ENCODE data around the gene PIK3R6. TPM values are rescaled to one million over a fixed set of nuclear protein-coding genes. Genes with fewer than 3 reads are reported as not detected.
A peak's percentile ranks its signal among the peaks of the same experiment; 100 is the strongest.

PIK3R6 gene
- total RNA-seq, 3 donors from 2014 or later (not counting 1 experiment from before 2014, with no cell fraction given): 0.84 to 6.3 (median 1.4) TPM

GRCh38 chr17:8755590-8756255 is 111.8 kb downstream of the PIK3R6 start:
- H3K27ac ChIP-seq (ENCODE audit: low read length): no peak overlapping the region
- H3K9me3 ChIP-seq (ENCODE audit: control insufficient read depth, insufficient read depth, low read length): no peaks in the 10 kb centered on the region
- no peak for ATAC-seq
- H3K36me3 ChIP-seq (ENCODE audit: control insufficient read depth, insufficient read depth, low read length): no peaks in the 10 kb centered on the region
- no peaks in the 10 kb centered on the region for H3K4me1 ChIP-seq (ENCODE audit: control insufficient read depth, insufficient read depth, low read length)
- WGBS (ENCODE audit: insufficient coverage): 90% methylated on average over 12 of the region's 12 CpGs
- Mint-ChIP-seq H3K36me3 (no peaks in the 10 kb centered on the region), H3K9me3 (no peaks in the 10 kb centered on the region), H3K27ac (no peak overlapping the region), H3K4me3 (no peak overlapping the region), H3K27me3 (ENCODE audit: low read depth in 2 of 2) (peaks cover 10 to 21% of the 10 kb centered on the region in 2 donors), H3K4me1 (no peaks in the 10 kb centered on the region)
- no peak for DNase-seq
- no peak overlapping the region for H3K4me3 ChIP-seq (ENCODE audit: low read length)
- H3K27me3 ChIP-seq (ENCODE audit: control insufficient read depth, insufficient read depth, low read length): no peaks in the 10 kb centered on the region
- intact Hi-C loops (cut with micrococcal nuclease): no loop called here
- TF ChIP-seq, protein P1, sequence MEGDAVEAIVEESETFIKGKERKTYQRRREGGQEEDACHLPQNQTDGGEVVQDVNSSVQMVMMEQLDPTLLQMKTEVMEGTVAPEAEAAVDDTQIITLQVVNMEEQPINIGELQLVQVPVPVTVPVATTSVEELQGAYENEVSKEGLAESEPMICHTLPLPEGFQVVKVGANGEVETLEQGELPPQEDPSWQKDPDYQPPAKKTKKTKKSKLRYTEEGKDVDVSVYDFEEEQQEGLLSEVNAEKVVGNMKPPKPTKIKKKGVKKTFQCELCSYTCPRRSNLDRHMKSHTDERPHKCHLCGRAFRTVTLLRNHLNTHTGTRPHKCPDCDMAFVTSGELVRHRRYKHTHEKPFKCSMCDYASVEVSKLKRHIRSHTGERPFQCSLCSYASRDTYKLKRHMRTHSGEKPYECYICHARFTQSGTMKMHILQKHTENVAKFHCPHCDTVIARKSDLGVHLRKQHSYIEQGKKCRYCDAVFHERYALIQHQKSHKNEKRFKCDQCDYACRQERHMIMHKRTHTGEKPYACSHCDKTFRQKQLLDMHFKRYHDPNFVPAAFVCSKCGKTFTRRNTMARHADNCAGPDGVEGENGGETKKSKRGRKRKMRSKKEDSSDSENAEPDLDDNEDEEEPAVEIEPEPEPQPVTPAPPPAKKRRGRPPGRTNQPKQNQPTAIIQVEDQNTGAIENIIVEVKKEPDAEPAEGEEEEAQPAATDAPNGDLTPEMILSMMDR (IDR thresholded peaks at IDR 0.05): no peak

DNA sequence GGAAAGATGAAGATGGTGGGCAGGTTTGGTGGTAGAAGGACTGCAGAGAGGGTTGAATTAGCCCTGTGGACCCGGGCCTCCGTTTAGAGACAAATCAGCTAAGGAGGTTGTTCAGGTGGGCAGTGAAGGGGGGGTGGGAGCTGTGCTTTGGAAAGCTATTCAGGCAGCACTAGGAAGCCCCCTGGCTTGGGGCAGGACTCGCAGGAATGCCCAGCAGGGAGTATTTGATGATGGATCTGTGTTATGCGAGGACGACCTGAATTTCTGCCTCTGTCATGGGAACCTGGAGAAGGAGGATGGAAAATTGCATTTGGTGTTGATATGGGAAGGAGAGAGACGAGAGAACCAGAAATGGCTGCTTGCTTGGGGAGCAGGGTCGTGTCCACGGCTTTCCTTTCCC is 112.6 kb downstream of the PIK3R6 start:
- Histone ChIP-seq H3K9me3 (ENCODE audit: control insufficient read depth, insufficient read depth, low read length) (no peaks in the 10 kb centered on the region), H3K4me1 (ENCODE audit: control insufficient read depth, insufficient read depth, low read length) (no peaks in the 10 kb centered on the region), H3K4me3 (ENCODE audit: low read length) (no peak overlapping the region), H3K27me3 (ENCODE audit: control insufficient read depth, insufficient read depth, low read length) (no peaks in the 10 kb centered on the region), H3K36me3 (ENCODE audit: control insufficient read depth, insufficient read depth, low read length) (no peaks in the 10 kb centered on the region), H3K27ac (ENCODE audit: low read length) (no peak overlapping the region)
- no peaks in the 10 kb centered on the region for H3K4me1 Mint-ChIP-seq
- TF ChIP-seq, protein P1 (IDR thresholded peaks at IDR 0.05): no peak
- intact Hi-C loops (cut with micrococcal nuclease): no loop called here
- ATAC-seq: no peak
- 83% methylated on average over 8 of the region's 8 CpGs for WGBS (ENCODE audit: insufficient coverage)
- H3K36me3 Mint-ChIP-seq: no peaks in the 10 kb centered on the region
- no peak overlapping the region for H3K4me3 Mint-ChIP-seq
- H3K27ac Mint-ChIP-seq: no peak overlapping the region
- H3K9me3 Mint-ChIP-seq: no peaks in the 10 kb centered on the region
- peaks cover 10 to 21% of the 10 kb centered on the region in 2 donors for H3K27me3 Mint-ChIP-seq (ENCODE audit: low read depth in 2 of 2)
- DNase-seq: no peak

DNA sequence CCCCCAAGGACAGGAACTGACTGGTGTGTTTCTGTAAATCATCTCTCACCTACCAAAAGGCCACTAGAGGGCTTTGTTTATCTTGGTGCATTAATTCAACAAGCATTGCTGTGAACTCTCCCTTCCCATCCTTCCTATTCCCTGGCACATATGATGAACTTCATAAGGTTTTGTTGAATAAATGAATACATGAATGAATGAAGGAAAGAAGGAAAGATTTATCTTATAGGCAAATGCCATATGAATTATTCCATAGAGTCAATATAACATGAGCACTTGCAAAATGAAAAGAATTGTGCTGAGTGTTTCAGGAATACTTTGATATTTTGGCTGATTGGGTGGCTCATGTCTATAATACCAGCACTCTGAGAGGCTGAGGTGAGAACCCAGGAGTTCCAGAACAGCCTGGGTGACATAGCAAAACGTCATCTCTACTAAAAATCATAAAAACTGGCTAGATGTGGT is 113.5 kb downstream of the PIK3R6 start:
- Mint-ChIP-seq H3K27ac (no peak overlapping the region), H3K36me3 (no peaks in the 10 kb centered on the region), H3K9me3 (no peaks in the 10 kb centered on the region), H3K27me3 (ENCODE audit: low read depth in 2 of 2) (peaks cover 10 to 21% of the 10 kb centered on the region in 2 donors), H3K4me3 (no peak overlapping the region), H3K4me1 (no peaks in the 10 kb centered on the region)
- Histone ChIP-seq H3K9me3 (ENCODE audit: control insufficient read depth, insufficient read depth, low read length) (no peaks in the 10 kb centered on the region), H3K27ac (ENCODE audit: low read length) (no peak overlapping the region), H3K4me3 (ENCODE audit: low read length) (no peak overlapping the region), H3K36me3 (ENCODE audit: control insufficient read depth, insufficient read depth, low read length) (no peaks in the 10 kb centered on the region), H3K4me1 (ENCODE audit: control insufficient read depth, insufficient read depth, low read length) (no peaks in the 10 kb centered on the region), H3K27me3 (ENCODE audit: control insufficient read depth, insufficient read depth, low read length) (no peaks in the 10 kb centered on the region)
- ATAC-seq: no peak
- WGBS (ENCODE audit: insufficient coverage): 100% methylated on average over 1 of the region's 1 CpG
- peak in 1 of 2 donors; percentile 27 for DNase-seq
- TF ChIP-seq, protein P1 (IDR thresholded peaks at IDR 0.05): no peak
- intact Hi-C loops (cut with micrococcal nuclease): no loop called here

Data from natural killer cell (primary cell).